AG04449 (cell line): ENCODE measurements around the gene INTS1.
A peak's percentile ranks its signal among the peaks of the same experiment; 100 is the strongest.

Experiments used
- CTCF ChIA-PET: fragments of 350-600 bp; formaldehyde crosslinking; extraction: SDS; loops from one replicate; lab custom pipeline; 2021; ENCODE audit warnings: antibody characterized with exemption; lab: Yijun Ruan, JAX
- POLR2A ChIA-PET: fragments of 400-600, 350-600 bp; formaldehyde crosslinking; extraction: SDS; loops from one replicate; lab custom pipeline; 2020; ENCODE audit warnings: antibody characterized with exemption, inconsistent platforms; lab: Yijun Ruan, JAX
- DNase-seq: peaks from one replicate; pipeline ENCODE4 v3.0.0-alpha.2; 2010; ENCODE audit warnings: low read depth, low spot score
- H3K4me3 ChIP-seq: 2 replicates; pipeline ENCODE4 v1.5.1; 2011; ENCODE audit warnings: low read depth, mild to moderate bottlenecking, control low read depth, low read length
- TF ChIP-seq, protein P1 (sequence below): IDR thresholded peaks from one replicate; pipeline ENCODE4 v1.5.1; 2011; ENCODE audit warnings: mild to moderate bottlenecking, moderate library complexity, low read length, control low read depth, inconsistent platforms; ENCODE audit not compliant: insufficient read depth; ENCODE audit errors: missing control alignments

INTS1 gene

DNA sequence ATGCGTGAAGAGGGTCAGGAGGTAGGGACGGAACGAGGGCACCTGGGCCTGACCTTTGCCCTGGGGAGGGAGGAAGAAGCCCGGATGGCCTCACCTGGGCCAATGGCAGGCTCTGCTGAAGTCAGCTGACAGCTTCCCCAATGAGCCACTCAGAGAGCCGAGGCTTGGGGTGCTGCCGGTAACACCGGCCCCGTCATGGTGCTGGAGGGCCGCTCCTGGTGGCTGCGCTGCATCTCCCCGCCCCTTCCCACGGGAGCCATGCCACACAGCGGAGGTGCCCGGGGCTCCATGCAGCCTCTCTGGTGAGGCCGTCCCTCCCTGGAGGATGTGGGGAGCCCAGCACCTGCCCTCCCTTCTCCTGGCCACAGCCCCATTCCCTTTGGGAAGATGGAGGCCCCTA, 27.3 kb downstream of the INTS1 start:
- TF ChIP-seq, protein P1, sequence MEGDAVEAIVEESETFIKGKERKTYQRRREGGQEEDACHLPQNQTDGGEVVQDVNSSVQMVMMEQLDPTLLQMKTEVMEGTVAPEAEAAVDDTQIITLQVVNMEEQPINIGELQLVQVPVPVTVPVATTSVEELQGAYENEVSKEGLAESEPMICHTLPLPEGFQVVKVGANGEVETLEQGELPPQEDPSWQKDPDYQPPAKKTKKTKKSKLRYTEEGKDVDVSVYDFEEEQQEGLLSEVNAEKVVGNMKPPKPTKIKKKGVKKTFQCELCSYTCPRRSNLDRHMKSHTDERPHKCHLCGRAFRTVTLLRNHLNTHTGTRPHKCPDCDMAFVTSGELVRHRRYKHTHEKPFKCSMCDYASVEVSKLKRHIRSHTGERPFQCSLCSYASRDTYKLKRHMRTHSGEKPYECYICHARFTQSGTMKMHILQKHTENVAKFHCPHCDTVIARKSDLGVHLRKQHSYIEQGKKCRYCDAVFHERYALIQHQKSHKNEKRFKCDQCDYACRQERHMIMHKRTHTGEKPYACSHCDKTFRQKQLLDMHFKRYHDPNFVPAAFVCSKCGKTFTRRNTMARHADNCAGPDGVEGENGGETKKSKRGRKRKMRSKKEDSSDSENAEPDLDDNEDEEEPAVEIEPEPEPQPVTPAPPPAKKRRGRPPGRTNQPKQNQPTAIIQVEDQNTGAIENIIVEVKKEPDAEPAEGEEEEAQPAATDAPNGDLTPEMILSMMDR: no peak
- CTCF ChIA-PET: interaction anchor here (3.4 to 4.9 kb wide), 2 partner anchors 11 to 284 kb away, joined by 20 to 40 read pairs; no protein-coding TSS in a partner anchor
- POLR2A ChIA-PET: no interaction called here
- no peak overlapping the region for H3K4me3 ChIP-seq
- DNase-seq: no peak

DNA sequence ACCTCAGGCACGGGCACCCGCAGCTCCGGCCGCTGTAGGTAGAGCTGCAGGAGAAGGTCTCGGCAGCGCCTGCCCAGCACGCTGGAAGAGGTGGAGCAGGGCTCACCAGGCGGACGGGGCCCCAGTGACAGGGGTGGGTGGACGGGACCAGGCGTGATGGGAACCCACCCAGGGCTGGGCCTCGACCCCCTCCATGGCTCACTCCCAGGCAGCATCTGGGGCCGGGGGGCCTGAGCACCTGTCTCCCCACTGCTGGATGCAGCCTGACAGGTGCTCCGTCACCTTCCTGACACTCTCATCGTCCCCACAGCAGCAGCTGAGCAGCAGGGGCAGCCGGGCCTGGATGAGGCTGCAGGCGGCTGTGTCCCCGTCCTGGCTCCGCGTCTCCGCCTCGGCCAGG, 28.2 kb downstream of the INTS1 start:
- TF ChIP-seq, protein P1: no peak
- POLR2A ChIA-PET: no interaction called here
- CTCF ChIA-PET: interaction anchor here (0.9 to 5.5 kb wide), 10 partner anchors 9 to 300 kb away, joined by 3 to 69 read pairs (median 18); no protein-coding TSS in a partner anchor
- no peak for DNase-seq
- H3K4me3 ChIP-seq: no peak overlapping the region

DNA sequence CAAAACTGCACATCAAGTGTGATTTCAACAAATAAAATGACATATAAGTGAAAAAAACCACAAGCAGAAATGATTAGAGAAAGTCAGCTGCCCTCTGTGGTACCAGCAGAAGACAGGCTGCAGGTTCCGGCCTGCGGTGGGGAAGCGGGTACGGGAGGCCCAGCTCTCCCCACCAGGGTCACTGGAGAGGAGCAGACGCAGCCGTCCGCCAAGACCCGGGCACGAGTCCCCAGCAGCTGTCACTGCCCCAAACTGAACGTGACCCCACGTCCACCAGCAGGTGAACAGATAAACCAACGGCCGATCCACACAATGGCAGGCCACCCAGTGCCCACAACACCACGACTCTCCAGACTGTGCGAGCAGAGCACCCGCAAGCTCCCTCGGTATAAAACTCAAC, 28.8 kb downstream of the INTS1 start:
- POLR2A ChIA-PET: no interaction called here
- TF ChIP-seq, protein P1: no peak
- CTCF ChIA-PET: interaction anchor here (0.6 to 5.5 kb wide), 22 partner anchors 7 to 300 kb away, joined by 3 to 69 read pairs (median 7); no protein-coding TSS in a partner anchor
- no peak for DNase-seq
- H3K4me3 ChIP-seq: no peak overlapping the region

DNA sequence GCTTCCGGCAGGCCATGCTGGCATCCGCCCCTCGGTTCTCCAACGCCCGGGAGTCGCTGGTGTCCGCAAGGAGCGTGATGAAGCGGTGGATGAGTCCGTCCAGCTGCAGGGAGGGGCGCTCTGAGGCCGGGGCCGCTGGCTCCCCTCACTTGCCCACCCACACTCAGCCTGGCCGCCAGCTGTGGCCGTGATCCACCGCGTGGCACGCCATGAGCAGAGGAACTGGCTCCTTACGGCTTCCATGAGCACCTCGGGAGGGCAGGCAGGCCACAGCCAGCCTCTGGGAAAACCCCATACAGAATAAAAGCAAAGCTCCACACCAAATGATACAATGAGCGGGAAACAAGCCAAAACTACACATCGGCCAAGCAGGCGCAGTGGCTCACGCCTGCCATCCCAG, 29.5 kb downstream of the INTS1 start:
- TF ChIP-seq, protein P1: no peak
- ChIA-PET CTCF (interaction anchor here (0.7 to 5.5 kb wide), 27 partner anchors 8 to 299 kb away, joined by 3 to 69 read pairs (median 7); no protein-coding TSS in a partner anchor), POLR2A (interaction anchor here (1.4 kb wide), 1 partner anchor 16 kb away, joined by 4 read pairs; no protein-coding TSS in a partner anchor)
- no peak for DNase-seq
- H3K4me3 ChIP-seq: no peak overlapping the region

DNA sequence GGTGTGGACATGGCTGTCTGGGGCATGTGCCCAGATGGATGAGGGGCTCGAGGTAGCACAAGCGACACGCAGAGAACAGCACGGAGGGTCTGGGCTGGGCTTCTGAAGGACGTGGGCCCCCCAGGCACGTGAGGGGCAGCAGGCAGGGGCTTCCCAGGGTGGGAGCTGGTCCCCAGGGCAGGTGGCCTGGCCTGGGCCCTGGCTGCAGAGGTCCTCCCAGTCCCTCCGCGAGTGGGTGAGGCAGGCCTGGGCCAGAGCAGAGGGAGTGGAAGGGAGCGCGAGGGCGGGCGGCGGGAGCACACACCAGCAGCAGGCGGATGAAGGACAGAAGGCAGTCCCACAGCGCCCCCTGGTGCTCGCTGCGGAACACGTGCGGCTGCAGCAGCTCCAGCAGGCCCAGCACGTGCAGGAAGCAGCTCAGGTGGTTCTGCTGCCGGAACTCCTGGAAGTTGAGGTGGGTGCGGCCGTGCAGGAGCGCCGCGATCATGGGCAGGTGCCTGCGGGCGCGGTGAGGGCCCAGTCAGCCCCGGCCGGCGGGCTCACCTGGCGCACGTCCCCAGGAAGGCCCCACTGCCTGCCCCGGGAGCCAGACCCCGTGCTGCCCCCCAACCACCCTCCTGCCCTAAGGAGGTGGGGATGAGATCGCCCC, 30.2 kb downstream of the INTS1 start:
- CTCF ChIA-PET: interaction anchor here (0.7 to 5.5 kb wide), 24 partner anchors 8 to 298 kb away, joined by 3 to 69 read pairs (median 8); no protein-coding TSS in a partner anchor
- no peak overlapping the region for H3K4me3 ChIP-seq
- TF ChIP-seq, protein P1: peak; percentile 97
- no peak for DNase-seq
- POLR2A ChIA-PET: interaction anchor here (1.4 kb wide), 1 partner anchor 15 kb away, joined by 4 read pairs; no protein-coding TSS in a partner anchor

DNA sequence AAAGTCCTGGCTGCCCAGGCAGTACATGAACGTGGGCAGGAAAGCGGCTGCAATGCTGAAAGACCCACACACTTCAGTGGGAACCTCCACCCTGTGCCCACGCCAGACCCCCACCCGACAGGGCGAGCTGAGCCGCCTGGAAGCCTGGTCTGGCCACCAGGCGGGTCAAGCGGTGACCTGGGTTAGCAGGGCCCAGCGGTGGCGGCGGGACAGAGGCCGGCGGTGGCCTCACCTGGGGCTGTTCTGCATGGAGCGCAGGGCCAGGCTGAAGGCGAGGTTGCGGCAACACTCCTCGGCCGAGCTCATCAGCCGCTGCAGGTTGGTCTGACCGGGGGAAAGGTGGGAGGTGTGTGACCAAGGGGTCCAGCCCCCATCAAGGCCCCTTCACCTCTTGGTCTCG, 33.3 kb downstream of the INTS1 start:
- POLR2A ChIA-PET: no interaction called here
- TF ChIP-seq, protein P1: no peak
- H3K4me3 ChIP-seq: no peak overlapping the region
- CTCF ChIA-PET: interaction anchor here (5.5 kb wide), 1 partner anchor 9 kb away, joined by 69 read pairs; no protein-coding TSS in a partner anchor
- DNase-seq: no peak
